Peyer's patch (tissue), 4 donors: ENCODE data around the gene CSF3R.

Source experiments
- POLR2A ChIP-seq, 2 donors: fragments of 450-650 bp; IDR thresholded peaks; one replicate each; pipeline ENCODE4 v1.5.1; 2017; ENCODE audit warnings: antibody characterized with exemption in 2 of 2, mild to moderate bottlenecking in 2 of 2, moderate library complexity in 2 of 2
- TF ChIP-seq, protein P1 (sequence below), 6 experiments: fragments of 450-650 bp in 4 of 6; fragments of 200-600 bp in 2 of 6; sonication (generic) in 1 of 6; IDR thresholded peaks; one replicate each; pipeline ENCODE4 v1.5.1; 2017 to 2019; ENCODE audit warnings: antibody characterized with exemption in 6 of 6, mild to moderate bottlenecking in 3 of 6, moderate library complexity in 1 of 6

DNA sequence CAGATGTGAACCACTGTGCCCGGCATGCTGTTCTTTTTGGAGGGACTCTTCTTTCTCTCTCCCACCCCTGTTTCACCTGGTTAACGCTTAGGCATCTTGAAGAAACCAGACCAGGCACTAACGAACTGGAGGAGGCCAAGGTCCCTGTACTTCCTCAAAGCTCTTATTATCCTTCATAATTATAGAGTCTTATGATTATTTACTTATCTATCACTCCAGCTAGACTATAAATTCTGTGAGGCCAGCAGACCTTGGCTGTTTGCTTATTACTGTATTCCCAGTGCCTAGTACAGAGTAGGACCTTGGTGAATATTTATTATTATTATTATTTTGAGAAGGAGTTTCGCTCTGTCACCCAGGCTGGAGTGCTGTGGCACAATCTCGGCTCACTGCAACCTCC lies 5.8 kb downstream of the CSF3R start:
- TF ChIP-seq, protein P1, sequence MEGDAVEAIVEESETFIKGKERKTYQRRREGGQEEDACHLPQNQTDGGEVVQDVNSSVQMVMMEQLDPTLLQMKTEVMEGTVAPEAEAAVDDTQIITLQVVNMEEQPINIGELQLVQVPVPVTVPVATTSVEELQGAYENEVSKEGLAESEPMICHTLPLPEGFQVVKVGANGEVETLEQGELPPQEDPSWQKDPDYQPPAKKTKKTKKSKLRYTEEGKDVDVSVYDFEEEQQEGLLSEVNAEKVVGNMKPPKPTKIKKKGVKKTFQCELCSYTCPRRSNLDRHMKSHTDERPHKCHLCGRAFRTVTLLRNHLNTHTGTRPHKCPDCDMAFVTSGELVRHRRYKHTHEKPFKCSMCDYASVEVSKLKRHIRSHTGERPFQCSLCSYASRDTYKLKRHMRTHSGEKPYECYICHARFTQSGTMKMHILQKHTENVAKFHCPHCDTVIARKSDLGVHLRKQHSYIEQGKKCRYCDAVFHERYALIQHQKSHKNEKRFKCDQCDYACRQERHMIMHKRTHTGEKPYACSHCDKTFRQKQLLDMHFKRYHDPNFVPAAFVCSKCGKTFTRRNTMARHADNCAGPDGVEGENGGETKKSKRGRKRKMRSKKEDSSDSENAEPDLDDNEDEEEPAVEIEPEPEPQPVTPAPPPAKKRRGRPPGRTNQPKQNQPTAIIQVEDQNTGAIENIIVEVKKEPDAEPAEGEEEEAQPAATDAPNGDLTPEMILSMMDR (IDR thresholded peaks at IDR 0.05), result no peak
- TF ChIP-seq POLR2A (IDR thresholded peaks at IDR 0.05), result no peak
